Endothelial cell of umbilical vein (primary cell): ENCODE results near the gene ARHGEF7. TPM values are rescaled to one million over a fixed set of nuclear protein-coding genes. Genes with fewer than 3 reads are reported as not detected.

ENCODE experiments used
- BruUV-seq: library from RNA; stranded (reverse); fragments of 400-500 nt; replicated peaks from 2 replicates; lab custom pipeline; 2021; lab: Mats Ljungman, UMichigan
- CTCF ChIA-PET: fragments of 300-600, 350-600 bp; sonication (Branson Sonifier 250); formaldehyde crosslinking; loops from one replicate; lab custom pipeline; 2021; ENCODE audit warnings: antibody characterized with exemption, inconsistent platforms; lab: Charles Lee
- POLR2A ChIA-PET: fragments of 300-600, 350-600 bp; sonication (Branson Sonifier 250); formaldehyde crosslinking; loops from one replicate; lab custom pipeline; 2021; ENCODE audit warnings: antibody characterized with exemption, inconsistent platforms; lab: Charles Lee
- DNase-seq: peaks from one replicate; pipeline ENCODE4 v3.0.0-alpha.2; 2011; ENCODE audit warnings: low read depth, low spot score
- FAIRE-seq: peaks from 2 replicates; lab custom pipeline; 2011; peaks lifted over from hg19 to GRCh38; lab: Jason Lieb, UNC
- H2AFZ ChIP-seq: 2 replicates; pipeline ENCODE4 v1.6.0; 2012; ENCODE audit warnings: low read depth, low read length, control low read depth, inconsistent platforms
- H3K27ac ChIP-seq: 2 replicates; pipeline ENCODE4 v1.5.1; 2011; ENCODE audit warnings: low read depth, mild to moderate bottlenecking, control low read depth, low read length, moderate library complexity; ENCODE audit not compliant: insufficient read depth
- H3K27me3 ChIP-seq, 2 experiments: 2 replicates each; pipeline versions ENCODE4 v1.6.0 to v1.6.1; 2011; ENCODE audit warnings: low read length in 2 of 2, mixed read lengths in 1 of 2; ENCODE audit not compliant: control insufficient read depth in 2 of 2, insufficient read depth in 2 of 2
- H3K36me3 ChIP-seq, 2 experiments: 2 replicates in 1 of 2; 3 replicates in 1 of 2; pipeline ENCODE4 v1.5.1; 2011; ENCODE audit warnings: low read length in 2 of 2, mild to moderate bottlenecking in 1 of 2, moderate library complexity in 1 of 2; ENCODE audit not compliant: control insufficient read depth in 2 of 2, insufficient read depth in 2 of 2; ENCODE audit errors: extremely low read depth in 1 of 2
- H3K4me1 ChIP-seq: 3 replicates; pipeline ENCODE4 v1.5.1; 2011; ENCODE audit warnings: mild to moderate bottlenecking, low read length; ENCODE audit not compliant: control insufficient read depth, insufficient read depth; ENCODE audit errors: extremely low read depth
- H3K4me2 ChIP-seq: 2 replicates; pipeline ENCODE4 v1.6.1; 2011; ENCODE audit warnings: low read length, control low read depth, mixed read lengths; ENCODE audit not compliant: insufficient read depth
- H3K4me3 ChIP-seq, 3 experiments: fragments of 200-600 bp in 1 of 3; sonication (generic), shearing (Covaris generic) in 1 of 3; replicated peaks in 1 of 3; 2 replicates each; pipeline ENCODE4 v1.5.1; 2011 to 2016; ENCODE audit warnings: control low read depth in 3 of 3, low read length in 3 of 3, mild to moderate bottlenecking in 2 of 3, inconsistent platforms in 1 of 3, low read depth in 1 of 3, moderate library complexity in 1 of 3; ENCODE audit not compliant: insufficient read depth in 1 of 3
- H3K79me2 ChIP-seq: 2 replicates; pipeline ENCODE4 v1.6.0; 2012; ENCODE audit warnings: low read length, inconsistent platforms; ENCODE audit not compliant: control insufficient read depth, insufficient read depth
- H3K9ac ChIP-seq: replicated peaks from 2 replicates; pipeline ENCODE3; 2011; ENCODE audit warnings: low read length, control low read depth; ENCODE audit not compliant: insufficient read depth; ENCODE audit errors: extremely low read depth
- H3K9me1 ChIP-seq: replicated peaks from 3 replicates; pipeline ENCODE4 v1.6.0; 2011; ENCODE audit warnings: mild to moderate bottlenecking, low read length; ENCODE audit not compliant: control insufficient read depth, insufficient read depth; ENCODE audit errors: extremely low read depth
- H3K9me3 ChIP-seq: replicated peaks from 2 replicates; pipeline ENCODE4 v1.5.1; 2012; ENCODE audit warnings: low read length, inconsistent platforms; ENCODE audit not compliant: control insufficient read depth, insufficient read depth
- H4K20me1 ChIP-seq: replicated peaks from 2 replicates; pipeline ENCODE3; 2011; ENCODE audit warnings: mild to moderate bottlenecking, low read length; ENCODE audit not compliant: control insufficient read depth, insufficient read depth; ENCODE audit errors: extremely low read depth
- CTCF ChIP-seq, 2 donors: IDR thresholded peaks; 1 replicate in 1 of 2; 2 replicates in 1 of 2; pipeline ENCODE4 v1.5.1; 2011; ENCODE audit warnings: low read length in 2 of 2, mild to moderate bottlenecking in 2 of 2, moderate library complexity in 2 of 2, control low read depth in 1 of 2, inconsistent platforms in 1 of 2, low read depth in 1 of 2; ENCODE audit not compliant: insufficient read depth in 1 of 2; ENCODE audit errors: extremely low read depth in 1 of 2
- EZH2 ChIP-seq: IDR thresholded peaks from 2 replicates; pipeline ENCODE4 v1.6.1; 2012; ENCODE audit warnings: borderline replicate concordance, low read depth, mild to moderate bottlenecking, moderate library complexity, low read length, inconsistent platforms; ENCODE audit not compliant: severe bottlenecking
- GATA2 ChIP-seq: IDR thresholded peaks from 2 replicates; pipeline ENCODE4 v1.7.0; 2011; ENCODE audit warnings: low read depth, mild to moderate bottlenecking, moderate library complexity, mixed read lengths, low read length; ENCODE audit not compliant: insufficient read length, insufficient read depth
- JUN ChIP-seq: IDR thresholded peaks from 2 replicates; pipeline ENCODE4 v1.6.1; 2011; ENCODE audit warnings: borderline replicate concordance, low read depth; ENCODE audit not compliant: insufficient read length, insufficient read depth
- MAX ChIP-seq: IDR thresholded peaks from 2 replicates; pipeline ENCODE4 v1.6.1; 2011; ENCODE audit not compliant: insufficient read depth, insufficient read length
- MYC ChIP-seq: IDR thresholded peaks from one replicate; pipeline ENCODE4 v1.6.1; 2011; ENCODE audit warnings: mild to moderate bottlenecking, low read depth, low read length
- POLR2A ChIP-seq: IDR thresholded peaks from 2 replicates; pipeline ENCODE4 v1.6.1; 2012; ENCODE audit warnings: low read depth, mild to moderate bottlenecking, control low read depth, low read length
- POLR2AphosphoS5 ChIP-seq: IDR thresholded peaks from 2 replicates; pipeline ENCODE4 v1.6.1; 2012; ENCODE audit warnings: low read depth, mild to moderate bottlenecking, control low read depth, low read length, moderate library complexity; ENCODE audit not compliant: insufficient read depth
- dilution Hi-C: fragments of 300-500 bp; cut with MboI; formaldehyde crosslinking; loops from one replicate; pipeline ENCODE4 v1.15.0; 2019; ENCODE audit warnings: low sequenced_read_pairs; ENCODE audit not compliant: extremely low pct_ligation_motif_present
- intact Hi-C: fragments of 100-400 bp; cut with micrococcal nuclease; formaldehyde crosslinking; loops from one replicate; pipeline ENCODE4 v1.10.0; 2022
- polyA plus RNA-seq, 4 experiments: library from polyadenylated mRNA; depleted of rRNA in 3 of 4; stranded (reverse) in 3 of 4; unstranded in 1 of 4; fragments of >200 nt; gene quantifications; 2 replicates each; pipeline versions ENCODE4 v1.2.1 to v1.2.3, GENCODE V29; 2011 to 2012; ENCODE audit warnings: missing spikeins in 1 of 4
- total RNA-seq: library from RNA; stranded (reverse); gene quantifications from 2 replicates; pipeline ENCODE4 v1.2.3, GENCODE V29; 2021

Gene ARHGEF7
- total and polyA plus RNA-seq, 2 donors (not counting 3 experiments of a cell fraction or from before 2014, with no cell fraction given) = 94.9 to 155 TPM

- Histone ChIP-seq H3K4me3 (no peak overlapping the region), H3K36me3 (no peaks in the 10 kb centered on the region), H3K27ac (no peak overlapping the region), H4K20me1 (no peaks in the 10 kb centered on the region), H2AFZ (no peak overlapping the region), H3K79me2 (no peaks in the 10 kb centered on the region), H3K27me3 (peaks cover 66 to 68% of the 10 kb centered on the region in 2 experiments), H3K9me3 (no peaks in the 10 kb centered on the region), H3K9me1 (no peaks in the 10 kb centered on the region), H3K4me2 (no peak overlapping the region), H3K9ac (no peak overlapping the region), H3K4me1 (peaks cover 11% of the 10 kb centered on the region)
- FAIRE-seq = no peak
- dilution Hi-C loops = no loop called here
- DNase-seq = no peak
- no peak for TF ChIP-seq POLR2A
- TF ChIP-seq POLR2AphosphoS5 = no peak
- TF ChIP-seq CTCF (IDR thresholded peaks at IDR 0.05; ENCODE audit: extremely low read depth in 1 of 2, insufficient read depth in 1 of 2, low read depth in 1 of 2, low read length in 2 of 2) = no peak
- TF ChIP-seq MAX = no peak
- TF ChIP-seq GATA2 = no peak
- no peak for TF ChIP-seq JUN
- TF ChIP-seq MYC = no peak
- no peak for TF ChIP-seq EZH2
- ChIA-PET POLR2A (no interaction called here), CTCF (interaction anchor here (1.4 to 1.8 kb wide), 3 partner anchors 9 to 202 kb away, joined by 3 to 6 read pairs (median 5); partner anchors contain the start of gene ANKRD10)
- intact Hi-C loops = no loop called here
- BruUV-seq = no TSS peak
Measured at GRCh38 chr13:111116856-111117255, 1.7 kb downstream of the ARHGEF7 start.
